Effector CD4-positive, alpha-beta T cell (primary cell): Measurements from ENCODE around the gene RNF13.
"Not testable (repeated sequence)": the region's sequence is repeated elsewhere in the genome, so short reads cannot be mapped to it uniquely, and the experiment has no call there.

Experiments used
- DNase-seq: peaks from one replicate; pipeline ENCODE4 v3.0.0-alpha.2; 2020

Gene RNF13

DNA sequence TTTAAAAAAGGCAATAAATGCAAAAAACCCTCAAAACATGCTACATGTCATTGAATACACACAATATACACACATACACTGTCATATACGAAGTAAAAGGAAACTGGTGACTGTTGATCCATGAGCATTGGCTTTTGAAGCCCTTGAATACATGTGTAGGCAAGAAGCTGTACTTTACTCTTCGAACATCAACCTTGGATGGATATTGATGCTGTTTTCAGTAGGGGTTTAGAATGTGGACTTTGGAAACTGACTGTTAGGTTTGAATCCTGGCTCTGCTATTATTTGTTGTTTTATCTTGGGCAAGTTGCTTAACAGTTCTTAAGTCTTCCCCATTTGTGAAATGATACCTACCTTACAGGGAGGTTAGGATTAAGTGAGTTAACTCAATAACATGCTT lies 30.5 kb downstream of the RNF13 start:
- DNase-seq, result no peak

- no peak for DNase-seq
Observed at GRCh38 chr3:149844091-149844490, 31.1 kb downstream of the RNF13 start.

DNA sequence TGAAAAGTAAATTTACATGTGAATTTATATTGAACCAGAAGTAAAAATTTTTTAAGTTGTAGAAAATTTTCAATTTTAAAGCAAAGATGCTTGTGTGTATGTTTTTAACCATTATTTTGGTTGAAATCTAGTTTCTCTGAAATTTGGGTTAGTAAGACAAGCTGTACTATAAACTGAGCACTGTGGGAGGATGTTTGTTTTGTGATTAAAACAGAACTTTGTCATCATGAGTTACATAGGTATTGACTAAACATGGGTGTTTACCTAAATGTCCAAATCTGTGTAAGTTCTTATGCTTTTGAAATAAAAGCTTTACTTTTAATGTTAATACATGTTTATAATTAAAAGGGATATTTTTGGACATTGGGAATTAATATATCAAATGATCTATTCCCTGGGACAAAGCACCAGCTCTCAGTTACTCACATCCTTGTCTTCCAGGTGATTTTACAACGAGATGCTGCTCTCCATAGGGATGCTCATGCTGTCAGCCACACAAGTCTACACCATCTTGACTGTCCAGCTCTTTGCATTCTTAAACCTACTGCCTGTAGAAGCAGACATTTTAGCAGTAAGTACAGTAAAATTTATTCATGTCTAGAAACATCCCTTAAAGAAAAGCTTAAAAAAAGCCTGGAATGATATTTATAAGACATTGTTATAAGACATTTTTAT lies 32.7 kb downstream of the RNF13 start:
- DNase-seq, result no peak

- no peak for DNase-seq
Observed at GRCh38 chr3:149848238-149848637, 35.2 kb downstream of the RNF13 start.

DNA sequence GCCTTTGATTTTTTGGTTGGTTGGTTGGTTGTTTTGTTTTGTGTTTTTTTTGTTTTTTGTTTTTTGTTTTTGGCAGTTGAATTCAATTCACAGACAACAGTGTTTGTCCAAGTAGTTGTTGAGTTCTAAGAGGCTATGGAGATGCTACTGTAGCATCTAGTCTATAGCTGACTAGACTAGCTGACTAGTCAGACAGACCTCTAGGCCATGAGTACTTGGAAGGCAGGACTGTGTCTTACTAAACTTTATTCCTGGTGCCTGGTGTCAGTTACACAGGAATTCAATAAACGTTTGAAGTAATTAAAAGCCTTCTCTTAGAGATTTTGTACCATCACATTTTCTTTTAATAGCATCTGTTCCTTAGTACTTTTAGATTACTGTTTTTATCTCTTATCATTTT lies 35.7 kb downstream of the RNF13 start:
- no peak for DNase-seq

DNA sequence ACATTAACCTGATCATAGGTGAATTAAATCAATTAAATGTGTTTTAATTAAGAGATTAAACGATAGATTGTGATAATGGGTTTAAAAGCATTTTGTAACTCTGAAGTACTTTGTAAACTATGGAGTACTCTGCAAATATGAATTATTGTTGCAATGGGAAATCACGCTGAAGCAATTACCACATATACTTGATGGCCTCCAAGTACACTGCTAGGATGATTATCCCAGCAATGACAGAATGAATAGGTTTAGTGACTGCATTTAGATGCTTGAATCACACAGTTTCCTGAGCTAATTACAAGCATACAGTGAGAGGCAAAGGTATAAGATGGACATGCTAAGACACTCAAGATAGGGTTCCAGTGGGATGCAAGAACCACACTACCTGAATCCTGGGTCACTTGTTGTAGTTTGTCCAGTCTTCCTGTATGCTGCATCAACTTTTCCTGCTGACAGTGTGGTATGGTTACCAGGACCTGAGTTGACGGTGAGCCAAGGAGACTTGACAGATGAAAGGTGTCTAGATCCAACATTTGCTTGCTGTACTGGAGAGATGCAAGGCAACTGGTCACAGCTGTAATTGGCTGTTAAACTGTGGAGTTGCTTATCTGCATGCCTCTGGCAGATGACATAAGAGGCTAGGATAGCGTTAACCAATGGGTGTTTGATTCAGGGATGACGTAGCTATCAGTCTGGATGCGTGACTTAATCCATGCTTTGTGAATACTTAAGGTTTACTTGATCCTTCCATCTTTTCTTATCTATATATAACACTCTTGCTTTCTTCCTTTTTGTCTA lies 38.0 kb downstream of the RNF13 start:
- DNase-seq, result no peak

DNA sequence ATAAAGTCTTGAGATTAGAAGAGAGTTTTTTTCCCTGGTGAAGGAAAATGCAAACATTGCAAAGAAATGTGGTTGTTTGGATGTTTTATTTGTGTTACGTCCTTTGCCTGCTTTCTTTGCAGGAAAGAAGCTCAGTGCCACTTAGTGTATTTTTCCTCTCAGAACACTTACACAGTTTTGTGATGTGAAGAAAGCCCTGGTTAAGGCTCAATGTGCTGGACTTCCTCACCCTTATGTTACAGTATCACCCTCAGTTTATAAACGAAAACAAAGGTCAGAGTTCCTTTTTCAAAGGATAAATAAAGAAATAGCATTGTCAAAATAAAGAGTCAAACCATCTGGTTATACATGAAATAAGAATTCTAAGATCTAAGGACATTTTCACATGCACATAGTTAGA lies 45.9 kb downstream of the RNF13 start:
- DNase-seq, result no peak

DNA sequence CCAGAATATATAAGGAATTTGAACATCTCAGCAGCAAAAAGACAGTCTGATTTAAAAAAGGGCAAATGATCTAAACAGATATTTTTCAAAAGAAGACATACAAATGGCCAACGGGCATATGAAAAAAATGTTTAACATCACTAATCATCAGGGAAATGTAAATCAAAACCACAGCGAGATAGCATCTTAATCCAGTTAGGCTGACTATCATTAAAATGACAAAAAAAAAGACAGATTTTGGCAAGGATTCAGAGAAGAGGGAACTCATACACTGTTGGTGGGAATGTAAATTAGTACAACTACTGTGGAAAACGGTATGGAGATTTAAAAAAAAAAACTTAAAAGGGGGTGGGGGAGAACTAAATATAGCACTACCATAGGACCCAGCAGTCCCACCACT lies 47.9 kb downstream of the RNF13 start:
- DNase-seq, result no peak

GRCh38 chr3:149867563-149867962 lies 54.5 kb downstream of the RNF13 start:
- DNase-seq, result no peak

- DNase-seq, result no peak
Observed at GRCh38 chr3:149871855-149872254, 58.8 kb downstream of the RNF13 start.

GRCh38 chr3:149872589-149872988 lies 59.6 kb downstream of the RNF13 start:
- no peak for DNase-seq

- no peak for DNase-seq
Observed at GRCh38 chr3:149877668-149878067, 64.7 kb downstream of the RNF13 start.

DNA sequence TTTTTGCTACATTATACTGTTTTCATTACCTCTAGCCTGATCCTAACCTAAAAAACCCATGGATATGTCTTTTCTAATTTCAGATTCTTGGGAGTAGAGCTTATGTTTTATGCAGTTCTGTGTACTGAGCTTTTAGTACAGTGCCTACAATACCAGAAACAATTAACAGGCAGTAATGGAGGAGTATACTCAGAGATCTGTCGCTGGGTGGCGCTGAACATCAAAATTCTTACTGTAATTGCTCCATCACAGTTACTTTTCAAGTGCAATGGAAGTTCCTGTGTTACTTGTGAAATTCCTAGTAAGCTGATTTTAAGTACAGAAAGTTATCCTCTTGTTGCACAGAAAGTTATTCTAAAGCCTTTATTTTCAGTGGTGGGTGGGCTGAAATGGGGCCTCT lies 66.9 kb downstream of the RNF13 start:
- no peak for DNase-seq

DNA sequence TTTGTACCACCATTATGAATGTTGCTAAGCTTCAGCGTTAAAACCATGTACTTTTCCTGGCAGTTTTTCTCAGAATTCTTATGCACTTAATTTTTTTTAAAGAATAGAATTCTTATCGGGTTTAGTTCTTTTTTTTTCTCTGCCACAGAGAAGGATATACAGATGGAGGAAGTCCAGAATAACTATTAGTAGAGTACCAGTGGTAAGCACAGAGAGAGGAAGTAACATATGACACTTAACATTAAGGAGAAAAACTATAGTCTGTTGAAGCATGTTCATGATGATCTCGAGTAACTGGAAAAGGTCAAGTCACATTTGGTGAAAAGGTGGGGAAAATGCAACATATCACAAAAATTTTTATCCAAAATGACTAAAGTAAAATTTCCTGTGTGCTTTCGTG lies 68.9 kb downstream of the RNF13 start:
- no peak for DNase-seq

GRCh38 chr3:149883134-149883533 lies 70.1 kb downstream of the RNF13 start:
- no peak for DNase-seq

DNA sequence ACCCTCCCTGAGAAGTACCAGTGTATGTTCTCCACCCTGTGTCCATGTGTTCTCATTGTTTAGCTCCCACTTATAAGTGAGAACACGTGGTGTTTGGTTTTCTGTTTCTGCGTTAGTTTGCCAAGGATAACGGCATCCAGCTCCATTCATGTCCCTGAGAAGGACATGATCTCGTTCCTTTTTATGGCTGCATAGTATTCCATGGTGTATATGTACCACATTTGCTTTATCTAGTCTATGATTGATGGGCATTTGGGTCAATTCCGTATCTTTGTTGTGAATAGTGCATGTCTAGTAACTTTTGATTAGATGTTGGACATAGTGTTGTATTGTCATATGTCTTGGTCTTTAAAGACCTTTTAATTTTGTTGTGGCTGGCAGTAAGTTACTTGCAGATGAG lies 70.8 kb downstream of the RNF13 start:
- DNase-seq, result not testable (repeated sequence)

DNA sequence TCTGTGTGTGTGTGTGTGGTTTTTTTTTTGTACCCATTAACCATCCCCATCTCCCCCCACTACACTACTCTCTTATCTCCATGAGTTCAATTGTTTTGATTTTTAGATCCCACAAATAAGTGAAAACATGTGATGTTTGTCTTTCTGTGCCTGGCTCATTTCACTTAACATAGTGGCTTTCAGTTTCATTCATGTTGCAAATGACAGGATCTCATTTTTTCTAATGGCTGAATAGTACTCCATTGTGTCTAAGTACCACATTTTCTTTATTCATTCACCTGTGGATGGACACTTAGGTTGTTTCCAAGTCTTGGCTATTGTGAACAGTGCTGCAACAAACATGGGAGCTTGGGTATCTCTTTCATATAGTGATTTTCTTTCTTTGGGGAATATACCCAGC lies 71.8 kb downstream of the RNF13 start:
- DNase-seq, result not testable (repeated sequence)

DNA sequence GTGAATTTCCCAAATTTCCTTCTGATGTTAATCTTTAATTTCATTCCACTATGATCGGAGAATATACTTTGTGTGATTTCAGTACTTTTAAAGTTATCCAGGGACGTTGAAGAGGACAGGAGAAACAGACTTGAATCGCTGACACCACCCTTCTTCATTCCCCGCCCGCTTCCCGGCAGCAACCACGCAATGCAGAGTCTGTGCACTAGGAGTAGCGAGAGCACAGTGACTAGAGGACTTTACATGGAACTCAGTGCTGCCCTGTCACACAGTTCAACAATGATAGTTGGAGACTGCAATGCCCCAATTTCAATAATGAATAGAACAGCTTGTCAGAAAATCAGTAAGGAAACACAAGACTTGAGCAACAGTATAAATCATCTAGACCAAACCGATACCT lies 73.9 kb downstream of the RNF13 start:
- DNase-seq, result no peak

DNA sequence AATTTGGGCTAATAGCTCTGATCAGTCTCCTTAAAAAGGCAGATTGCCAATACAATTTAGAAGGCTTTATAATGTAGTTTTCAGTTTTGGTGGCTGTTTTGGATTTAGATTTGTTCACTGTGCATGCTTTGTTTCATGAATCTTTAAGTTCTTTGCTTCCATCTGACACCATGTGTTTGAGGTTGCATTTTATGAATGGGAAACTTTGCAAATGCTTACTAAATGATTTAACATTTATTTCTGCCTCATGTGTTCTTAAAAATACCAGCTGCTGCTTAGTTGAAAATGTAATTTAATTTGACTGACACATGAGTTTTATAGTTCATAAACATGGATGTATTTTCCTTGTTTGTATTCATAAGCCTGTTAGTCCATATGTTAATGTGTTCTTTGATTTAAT lies 78.6 kb downstream of the RNF13 start:
- DNase-seq, result no peak

GRCh38 chr3:149892371-149892770 lies 79.4 kb downstream of the RNF13 start:
- no peak for DNase-seq

DNA sequence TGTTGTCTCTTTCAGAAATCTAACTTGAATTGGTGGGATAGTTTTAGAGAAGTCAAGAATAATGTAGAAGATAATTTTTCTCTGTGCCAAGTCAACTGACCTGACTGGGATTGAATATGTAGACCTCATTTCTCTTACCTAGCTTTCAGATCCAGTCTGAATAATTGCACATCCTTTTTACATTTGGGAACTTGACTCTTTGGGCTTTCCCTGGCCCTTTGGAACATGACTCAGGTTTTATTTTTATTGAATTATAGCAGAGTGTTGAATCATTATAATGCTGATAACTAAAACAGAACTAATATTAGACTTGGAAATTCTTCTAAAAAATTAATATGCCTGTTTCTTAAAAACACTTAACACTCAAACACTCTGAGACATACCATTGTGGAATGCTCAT lies 81.2 kb downstream of the RNF13 start:
- no peak for DNase-seq

DNA sequence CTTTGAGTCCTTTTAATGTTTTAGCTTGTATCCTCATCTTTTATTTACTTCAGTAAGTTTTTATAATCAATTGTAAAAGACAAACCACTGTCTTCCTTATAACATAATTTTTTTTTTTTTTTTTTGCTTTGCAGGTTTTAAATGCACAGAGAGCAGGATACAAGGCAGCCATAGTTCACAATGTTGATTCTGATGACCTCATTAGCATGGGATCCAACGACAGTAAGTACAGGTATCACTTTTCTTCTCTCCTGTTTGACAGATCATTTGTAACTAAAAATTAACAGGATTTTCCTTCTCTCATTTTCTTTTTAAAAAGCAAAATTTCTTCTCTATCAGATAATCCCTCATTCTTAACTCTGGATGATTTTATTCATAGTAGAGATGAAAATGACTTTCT lies 82.3 kb downstream of the RNF13 start:
- DNase-seq, result no peak

DNA sequence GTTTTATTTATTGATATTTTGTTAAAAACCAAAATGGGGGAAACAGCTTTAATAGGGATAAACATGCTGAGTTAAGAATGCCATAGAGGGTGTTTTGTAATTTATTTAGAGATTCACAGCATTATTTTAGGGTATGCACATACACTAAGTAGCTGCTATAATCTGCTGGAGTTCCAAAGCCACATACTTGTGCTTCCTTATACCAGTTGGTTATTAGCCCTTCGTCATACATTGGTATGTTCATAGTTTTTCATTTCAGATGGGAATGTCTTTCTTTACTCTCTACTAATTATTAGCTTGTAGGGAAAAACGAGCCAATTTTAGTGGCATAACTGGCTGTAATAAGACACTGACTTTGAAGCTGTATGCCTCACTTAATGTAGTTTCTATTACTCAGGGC lies 82.8 kb downstream of the RNF13 start:
- no peak for DNase-seq

GRCh38 chr3:149898771-149899170 lies 85.8 kb downstream of the RNF13 start:
- no peak for DNase-seq

GRCh38 chr3:149900322-149900721 lies 87.3 kb downstream of the RNF13 start:
- no peak for DNase-seq
